Measurements from ENCODE around the gene PRSS48.
"Not testable (repeated sequence)": the region's sequence is repeated elsewhere in the genome, so short reads cannot be mapped to it uniquely, and the experiment has no call there.

Gene PRSS48

DNA sequence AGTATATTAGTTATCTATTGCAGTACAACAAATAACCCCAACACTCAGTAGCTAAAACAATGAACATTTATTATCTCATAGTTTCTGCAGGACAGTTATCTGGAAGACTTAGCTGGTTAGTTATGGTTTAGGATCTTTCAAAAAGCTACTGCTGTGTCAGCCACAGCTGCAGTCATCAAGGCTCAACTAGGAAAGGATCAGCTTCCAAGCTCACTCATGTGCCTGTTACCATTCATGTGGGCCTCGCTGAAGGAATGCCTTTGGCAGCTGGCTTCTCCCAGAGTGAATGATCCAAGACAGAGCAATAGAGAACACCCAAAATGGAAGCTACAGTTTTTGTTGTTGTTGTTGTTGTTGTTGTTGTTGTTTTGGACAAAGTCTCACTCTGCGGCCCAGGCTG, 13.5 kb upstream of the PRSS48 start:
- no peak overlapping the region for H3K4me3 ChIP-seq (ENCODE audit: low read depth, low read length)
- no peak for TF ChIP-seq CTCF (IDR thresholded peaks at IDR 0.05; ENCODE audit: low read depth, low read length, missing control alignments)
- no peak for DNase-seq (ENCODE audit: low read depth)

DNA sequence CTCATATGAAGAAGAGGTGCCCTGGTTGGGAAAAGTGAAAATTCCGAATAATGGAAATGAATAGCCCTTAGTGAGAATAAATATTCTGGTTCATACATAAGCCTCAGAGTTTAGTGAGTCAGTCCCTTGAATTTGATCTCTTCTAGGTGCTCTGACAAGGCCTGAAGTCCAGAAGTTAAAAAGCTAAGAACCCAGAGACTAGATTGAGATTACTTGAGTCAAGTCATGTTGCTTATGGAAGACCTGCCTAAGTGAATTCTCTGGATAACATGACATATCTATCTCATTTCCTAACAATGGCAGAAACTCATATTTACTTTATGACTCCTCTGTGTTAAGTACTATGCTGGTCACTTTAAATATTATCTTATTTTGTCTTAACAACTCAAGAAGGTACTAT, 10.5 kb upstream of the PRSS48 start:
- no peak overlapping the region for H3K4me3 ChIP-seq (ENCODE audit: low read depth, low read length)
- no peak for TF ChIP-seq CTCF (IDR thresholded peaks at IDR 0.05; ENCODE audit: low read depth, low read length, missing control alignments)

GRCh38 chr4:151267104-151267503, 9.9 kb upstream of the PRSS48 start:
- no peak for DNase-seq (ENCODE audit: low read depth)
- no peak overlapping the region for H3K4me3 ChIP-seq (ENCODE audit: low read depth, low read length)
- no peak for TF ChIP-seq CTCF (IDR thresholded peaks at IDR 0.05; ENCODE audit: low read depth, low read length, missing control alignments)

More for the DNA sequence above, 10.5 kb upstream of the PRSS48 start:
- DNase-seq (ENCODE audit: low read depth), result no peak

DNA sequence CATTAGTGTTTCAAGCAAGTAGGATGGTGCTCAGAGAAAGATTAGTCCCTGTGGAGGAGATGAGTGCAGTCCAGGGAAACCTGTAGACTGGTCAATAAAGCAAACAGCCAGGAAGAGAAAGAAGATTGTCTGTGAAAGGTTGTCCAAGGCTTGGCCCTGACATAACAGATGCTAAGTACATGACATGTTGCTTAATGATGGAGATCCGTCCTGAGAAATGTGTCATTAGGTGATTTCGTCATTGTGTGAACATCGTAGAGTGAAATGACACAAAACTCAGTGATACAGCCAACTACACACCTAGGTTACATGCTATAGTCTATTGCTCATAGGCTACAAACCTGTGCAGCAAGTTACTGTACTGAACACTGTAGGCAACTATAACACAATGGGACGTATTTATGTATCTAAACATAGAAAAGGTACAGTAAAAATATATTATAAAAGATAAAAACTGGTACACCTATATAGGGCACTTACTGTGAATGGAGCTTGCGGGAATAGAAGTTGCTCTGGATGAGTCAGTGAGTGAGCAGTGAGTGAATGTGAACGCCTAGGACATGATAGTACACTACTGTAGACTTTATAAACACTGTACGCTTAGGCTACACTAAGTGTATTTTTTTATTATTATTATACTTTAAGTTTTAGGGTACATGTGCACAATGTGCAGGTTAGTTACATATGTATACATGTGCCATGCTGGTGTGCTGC, 9.0 kb upstream of the PRSS48 start:
- H3K4me3 ChIP-seq (ENCODE audit: low read depth, low read length), result no peak overlapping the region
- TF ChIP-seq CTCF (IDR thresholded peaks at IDR 0.05; ENCODE audit: low read depth, low read length, missing control alignments), result no peak
- no peak for DNase-seq (ENCODE audit: low read depth)

- not testable (repeated sequence) for DNase-seq (ENCODE audit: low read depth)
Observed at GRCh38 chr4:151268905-151269304, 8.1 kb upstream of the PRSS48 start.

DNA sequence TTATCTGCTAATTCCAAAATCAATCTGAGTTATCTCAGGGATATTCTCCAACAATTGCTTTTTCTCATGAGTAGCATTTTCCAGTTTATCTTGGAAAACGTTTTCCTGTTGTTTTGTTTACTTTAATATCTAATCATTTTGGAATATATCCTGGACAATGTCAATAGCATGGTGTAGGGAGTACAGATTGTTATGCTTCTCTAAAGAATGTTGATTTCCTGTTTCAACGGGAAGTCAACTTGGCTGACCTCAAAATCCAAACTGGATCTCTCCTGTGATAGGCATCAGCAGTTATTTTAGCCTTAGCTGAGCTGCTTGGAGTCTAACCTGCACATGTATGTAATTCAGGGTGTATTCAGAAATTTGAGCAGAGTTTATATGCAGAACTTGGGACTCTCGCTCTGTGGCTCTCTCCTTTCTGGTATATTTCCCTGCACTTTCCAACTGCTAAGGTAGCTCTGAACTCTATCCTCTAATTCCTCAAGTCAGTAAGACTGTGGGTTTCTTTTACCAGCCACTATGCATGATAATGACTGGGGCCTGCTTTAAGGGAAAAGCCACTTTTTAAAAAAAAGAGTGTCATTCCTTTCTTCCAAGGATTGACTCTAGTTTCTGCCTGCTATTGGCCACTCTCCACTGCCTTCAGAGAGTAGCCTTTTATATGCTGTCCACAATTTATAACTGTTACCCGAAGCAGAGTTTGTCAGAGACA, 7.7 kb downstream of the PRSS48 start:
- no peak overlapping the region for H3K4me3 ChIP-seq (ENCODE audit: low read depth, low read length)
- DNase-seq (ENCODE audit: low read depth), result no peak
- no peak for TF ChIP-seq CTCF (IDR thresholded peaks at IDR 0.05; ENCODE audit: low read depth, low read length, missing control alignments)

More at GRCh38 chr4:151268905-151269304, 8.1 kb upstream of the PRSS48 start:
- H3K4me3 ChIP-seq (ENCODE audit: low read depth, low read length), result not testable (repeated sequence)

DNA sequence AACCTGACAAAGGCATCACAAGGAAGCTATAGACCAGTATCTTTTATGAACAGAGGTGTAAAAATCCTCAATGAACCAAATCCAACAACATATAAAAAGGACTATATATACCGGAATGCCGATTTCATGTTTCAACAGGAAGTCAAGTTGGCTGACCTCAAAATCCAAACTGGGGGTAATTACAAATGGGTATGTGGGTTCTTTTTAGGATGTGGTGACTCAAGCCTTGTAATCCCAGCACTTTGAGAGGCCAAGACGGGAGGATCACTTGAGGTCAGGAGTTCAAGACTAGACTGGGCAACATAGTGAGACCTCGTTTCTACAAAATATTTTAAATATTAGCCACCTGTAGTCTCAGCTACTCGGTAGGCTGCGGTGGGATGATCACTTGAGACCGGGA, 10.4 kb downstream of the PRSS48 start:
- no peak overlapping the region for H3K4me3 ChIP-seq (ENCODE audit: low read depth, low read length)
- DNase-seq (ENCODE audit: low read depth), result no peak
- TF ChIP-seq CTCF (IDR thresholded peaks at IDR 0.05; ENCODE audit: low read depth, low read length, missing control alignments), result no peak
